K562 (cell line): ENCODE results near the gene DISC1. TPM values are rescaled to one million over a fixed set of nuclear protein-coding genes. Genes with fewer than 3 reads are reported as not detected.

Experiments
- ATAC-seq: fragments of 200-7000 bp; cut with Tn5 transposase; 3 replicates; pipeline ENCODE4 v1.9.1; 2020; ENCODE audit warnings: moderate library complexity
- BruUV-seq: library from RNA; stranded (reverse); fragments of 400-500 nt; replicated peaks from 2 replicates; lab custom pipeline; 2021; lab: Mats Ljungman, UMichigan
- CTCF ChIA-PET: fragments of 300-600 bp; formaldehyde crosslinking; extraction: SDS; loops from one replicate; lab custom pipeline; 2021; ENCODE audit warnings: low intra/inter-chr PET ratio; lab: Yijun Ruan, JAX
- POLR2A ChIA-PET: fragments of 300-600, 350-650 bp; sonication (Branson Sonifier 250); formaldehyde crosslinking; extraction: SDS; loops from one replicate; lab custom pipeline; 2021; ENCODE audit warnings: antibody characterized with exemption, inconsistent platforms; lab: Yijun Ruan, JAX
- DNase-seq, 4 experiments: peaks; one replicate each; pipeline versions ENCODE4 v3.0.0 to v3.0.0-alpha.2; 2011 to 2018; ENCODE audit warnings: low spot score in 3 of 4, mixed read lengths in 3 of 4; ENCODE audit errors: extremely low read depth in 1 of 4
- FAIRE-seq: peaks from 2 replicates; lab custom pipeline; 2011; peaks lifted over from hg19 to GRCh38; lab: Jason Lieb, UNC
- H2AFZ ChIP-seq: 2 replicates; pipeline ENCODE4 v1.6.0; 2011; ENCODE audit warnings: low read depth, low read length, control low read depth, inconsistent platforms
- H3K27ac ChIP-seq: fragments of 200-600 bp; 3 replicates; pipeline ENCODE4 v1.8.0; 2011; ENCODE audit warnings: low read depth, mild to moderate bottlenecking, control low read depth, inconsistent platforms, low read length, moderate library complexity, mixed read lengths; ENCODE audit errors: extremely low read depth
- H3K27me3 ChIP-seq, 2 experiments: fragments of 300-600 bp in 1 of 2; 2 replicates in 1 of 2; 3 replicates in 1 of 2; pipeline versions ENCODE4 v1.6.0 to v1.8.0; 2011; ENCODE audit warnings: inconsistent platforms in 2 of 2, low read length in 2 of 2, mild to moderate bottlenecking in 1 of 2, mixed read lengths in 1 of 2, moderate library complexity in 1 of 2; ENCODE audit not compliant: control insufficient read depth in 2 of 2, insufficient read depth in 2 of 2
- H3K36me3 ChIP-seq: fragments of 300-600 bp; 3 replicates; pipeline ENCODE4 v1.8.0; 2011; ENCODE audit warnings: mild to moderate bottlenecking, low read length, inconsistent platforms; ENCODE audit not compliant: control insufficient read depth, insufficient read depth
- H3K4me1 ChIP-seq, 2 experiments: fragments of 200-600 bp in 1 of 2; replicated peaks in 1 of 2; 2 replicates in 1 of 2; 3 replicates in 1 of 2; pipeline versions ENCODE4 v1.5.1 to v1.8.0; 2011; ENCODE audit warnings: inconsistent platforms in 2 of 2, low read length in 2 of 2, mild to moderate bottlenecking in 1 of 2, mixed read lengths in 1 of 2, moderate library complexity in 1 of 2; ENCODE audit not compliant: control insufficient read depth in 2 of 2, insufficient read depth in 2 of 2
- H3K4me2 ChIP-seq: 2 replicates; pipeline ENCODE4 v1.6.1; 2011; ENCODE audit warnings: low read length, control low read depth, inconsistent platforms, mixed read lengths; ENCODE audit not compliant: insufficient read depth
- H3K4me3 ChIP-seq: fragments of 200-600 bp; sonication (generic), shearing (Covaris generic); 2 replicates; pipeline ENCODE4 v1.5.1; 2016; ENCODE audit warnings: control low read depth, inconsistent platforms
- H3K79me2 ChIP-seq: fragments of 200-600 bp; 3 replicates; pipeline ENCODE4 v1.8.0; 2011; ENCODE audit warnings: low read length, inconsistent platforms; ENCODE audit not compliant: control insufficient read depth, insufficient read depth
- H3K9ac ChIP-seq, 2 experiments: 2 replicates each; pipeline versions ENCODE4 v1.6.0 to v1.6.1; 2011; ENCODE audit warnings: low read depth in 2 of 2, low read length in 2 of 2, control low read depth in 1 of 2, inconsistent platforms in 1 of 2, mild to moderate bottlenecking in 1 of 2, mixed read lengths in 1 of 2; ENCODE audit not compliant: insufficient read depth in 1 of 2
- H3K9me1 ChIP-seq: one replicate; pipeline ENCODE4 v1.6.0; 2011; ENCODE audit warnings: inconsistent platforms, mild to moderate bottlenecking, low read length, moderate library complexity; ENCODE audit not compliant: control insufficient read depth, insufficient read depth
- H3K9me3 ChIP-seq: replicated peaks from 2 replicates; pipeline ENCODE4 v1.5.1; 2011; ENCODE audit warnings: low read depth, low read length, inconsistent platforms; ENCODE audit not compliant: control insufficient read depth, insufficient read depth
- H4K20me1 ChIP-seq: replicated peaks from 2 replicates; pipeline ENCODE4 v1.6.1; 2011; ENCODE audit warnings: low read length, inconsistent platforms, mixed read lengths; ENCODE audit not compliant: control insufficient read depth, insufficient read depth
- COPS2 ChIP-seq: fragments of 450-650 bp; conservative IDR thresholded peaks from 2 replicates; pipeline ENCODE4 v1.6.1; 2016; ENCODE audit warnings: mild to moderate bottlenecking, moderate library complexity
- MEIS2 ChIP-seq: fragments of 450-650 bp; IDR thresholded peaks from 2 replicates; pipeline ENCODE4 v1.6.1; 2014; ENCODE audit warnings: mild to moderate bottlenecking; ENCODE audit not compliant: partially characterized antibody
- NFATC3 ChIP-seq: fragments of 450-650 bp; IDR thresholded peaks from 2 replicates; pipeline ENCODE4 v1.6.1; 2017; ENCODE audit warnings: mild to moderate bottlenecking
- NFIC ChIP-seq: fragments of 450-650 bp; IDR thresholded peaks from 2 replicates; pipeline ENCODE4 v1.6.1; 2017; ENCODE audit warnings: mild to moderate bottlenecking, inconsistent platforms
- TAL1 ChIP-seq: fragments of 450-650 bp; IDR thresholded peaks from 2 replicates; pipeline ENCODE4 v1.6.1; 2016; ENCODE audit warnings: mild to moderate bottlenecking
- TEAD4 ChIP-seq, 2 experiments: sonication (generic) in 1 of 2; formaldehyde crosslinking in 1 of 2; IDR thresholded peaks; 2 replicates each; pipeline versions ENCODE4 v1.6.1 to v1.8.0; 2012 to 2022; ENCODE audit warnings: borderline replicate concordance in 1 of 2, inconsistent platforms in 1 of 2, low read length in 1 of 2, mild to moderate bottlenecking in 1 of 2, missing genetic modification reagents in 1 of 2
- WGBS: fragments of 100-300 bp; shearing (Covaris generic); methylation state at CpG from one replicate; pipeline ENCODE4 v1.1.6; 2016; ENCODE audit warnings: low coverage, mixed read lengths; ENCODE audit not compliant: insufficient coverage; ENCODE audit errors: missing lambda C conversion rate; 5-methylcytosine and 5-hydroxymethylcytosine counted together
- in situ Hi-C: fragments of 300-500 bp; cut with MboI; formaldehyde crosslinking; loops from 4 replicates; pipeline ENCODE4 v1.15.0; 2018; ENCODE audit warnings: inconsistent platforms, mixed read lengths
- intact Hi-C: fragments of 100-400 bp; cut with micrococcal nuclease; formaldehyde crosslinking; loops from 2 replicates; pipeline ENCODE4 v1.14.2; 2022
- polyA plus RNA-seq, 8 experiments: library from polyadenylated mRNA; depleted of rRNA in 4 of 8; stranded (reverse) in 5 of 8; unstranded in 3 of 8; fragments of >200 nt; fragmentation: Nextera tagmentation in 2 of 8; fragmentation: Illumina TruSeq in 1 of 8; extraction: Ambion mirVana in 2 of 8; extraction: Trizol in 1 of 8; gene quantifications; 2 replicates each; pipeline versions ENCODE4 v1.2.1 to v1.2.3, GENCODE V29; 2011 to 2014; ENCODE audit warnings: inconsistent platforms in 1 of 8, missing spikeins in 1 of 8
- total RNA-seq, 7 experiments: library from RNA; depleted of rRNA in 6 of 7; stranded (reverse); fragments of >200 nt in 6 of 7; fragmentation: Illumina TruSeq in 2 of 7; extraction: Trizol in 2 of 7; gene quantifications; 2 replicates each; pipeline versions ENCODE4 v1.2.1 to v1.2.3, GENCODE V29; 2011 to 2021; ENCODE audit warnings: low replicate concordance in 1 of 7
- TF ChIP-seq, protein P1 (sequence below): fragments of 450-650 bp; IDR thresholded peaks from 2 replicates; pipeline ENCODE4 v1.6.1; 2016

Gene DISC1
- total and polyA plus RNA-seq, 9 of the 15 experiments (the other 6 are each of a cell fraction or from before 2014, with no cell fraction given): 0.01 to 0.11 (median 0.08) TPM; not detected in 1

DNA sequence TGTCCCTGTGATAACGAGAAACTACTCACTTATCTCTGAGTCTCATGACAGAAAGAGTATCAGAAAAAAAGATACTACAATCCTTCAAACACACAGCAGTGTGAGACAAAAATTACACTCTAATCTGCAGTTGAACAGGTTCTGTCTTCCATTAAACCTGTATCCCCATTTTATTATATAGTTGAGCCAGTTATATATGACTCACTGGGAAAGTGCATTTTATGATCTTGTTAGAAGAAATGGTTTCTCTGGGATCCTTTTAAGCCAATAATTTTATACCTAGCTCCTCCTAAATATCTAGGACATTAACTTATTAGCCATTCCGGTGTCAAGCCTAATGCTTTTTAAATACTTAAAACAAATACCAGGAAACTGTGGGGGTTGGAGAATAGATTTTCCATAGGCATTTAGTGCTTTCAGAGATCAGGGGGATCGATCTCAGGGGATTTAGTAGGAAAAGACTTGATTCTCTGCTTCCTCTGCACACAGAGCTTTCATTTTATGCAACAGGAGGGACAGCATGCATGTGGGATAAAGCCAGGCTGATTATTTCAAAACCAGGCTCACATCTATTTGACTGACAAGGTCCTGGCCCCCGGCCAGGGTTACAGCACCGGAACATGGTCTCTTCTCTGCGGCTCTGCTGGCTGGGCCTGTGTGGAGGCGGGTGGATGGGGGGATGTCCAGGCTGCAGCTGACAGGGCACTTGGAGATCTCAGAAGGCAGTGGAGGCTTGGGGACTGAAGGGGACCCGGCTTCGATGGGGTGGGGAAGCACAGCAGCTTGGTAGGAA, 310.6 kb downstream of the DISC1 start:
- Histone ChIP-seq H3K36me3 (no peaks in the 10 kb centered on the region), H3K27ac (no peak overlapping the region), H3K9ac (no peak overlapping the region), H3K4me2 (no peak overlapping the region), H3K4me3 (no peak overlapping the region), H3K79me2 (no peaks in the 10 kb centered on the region), H3K9me1 (no peaks in the 10 kb centered on the region), H2AFZ (no peak overlapping the region), H3K4me1 (no peaks in the 10 kb centered on the region), H3K27me3 (peaks cover 0 to 8% of the 10 kb centered on the region in 2 experiments; a peak in 1 of 5 replicates), H3K9me3 (no peaks in the 10 kb centered on the region; the same call in 1 of the 2 replicates), H4K20me1 (no peaks in the 10 kb centered on the region)
- ATAC-seq (no peak), FAIRE-seq (no peak), DNase-seq (peak in 2 of 4 experiments; percentile 5 to 8)
- CTCF ChIA-PET: interaction anchor here (0.6 kb wide), 1 partner anchor 179 kb away, joined by 3 read pairs; no protein-coding TSS in a partner anchor
- WGBS: under 1% methylated on average over 9 of the region's 9 CpGs
- POLR2A ChIA-PET: no interaction called here
- no TSS peak for BruUV-seq
- TF ChIP-seq MEIS2 (peak; percentile 74), TEAD4 (IDR thresholded peaks at IDR 0.05; ENCODE audit: low read length) (0 out of 2 replicates have a peak, but pooled peaks have one; percentile 11), TEAD4 (CRISPR knock-in tag; IDR thresholded peaks at IDR 0.05; ENCODE audit: borderline replicate concordance) (no peak), NFATC3 (no peak), TAL1 (0 out of 2 replicates have a peak, but pooled peaks have one; percentile 21), COPS2 (no peak), NFIC (peak; percentile 47)
- TF ChIP-seq, protein P1, sequence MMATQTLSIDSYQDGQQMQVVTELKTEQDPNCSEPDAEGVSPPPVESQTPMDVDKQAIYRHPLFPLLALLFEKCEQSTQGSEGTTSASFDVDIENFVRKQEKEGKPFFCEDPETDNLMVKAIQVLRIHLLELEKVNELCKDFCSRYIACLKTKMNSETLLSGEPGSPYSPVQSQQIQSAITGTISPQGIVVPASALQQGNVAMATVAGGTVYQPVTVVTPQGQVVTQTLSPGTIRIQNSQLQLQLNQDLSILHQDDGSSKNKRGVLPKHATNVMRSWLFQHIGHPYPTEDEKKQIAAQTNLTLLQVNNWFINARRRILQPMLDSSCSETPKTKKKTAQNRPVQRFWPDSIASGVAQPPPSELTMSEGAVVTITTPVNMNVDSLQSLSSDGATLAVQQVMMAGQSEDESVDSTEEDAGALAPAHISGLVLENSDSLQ: peak; percentile 56
- intact Hi-C loops: no loop called here
- in situ Hi-C loops: no loop called here
